Endodermal cell (in vitro differentiated cells): ENCODE measurements around the gene HS1BP3. TPM values are rescaled to one million over a fixed set of nuclear protein-coding genes. Genes with fewer than 3 reads are reported as not detected.
A peak's percentile ranks its signal among the peaks of the same experiment; 100 is the strongest.

ENCODE experiments used
- DNase-seq: peaks from one replicate; pipeline ENCODE4 v3.0.0-alpha.2; 2017
- H3K27ac ChIP-seq: 2 replicates; pipeline ENCODE4 v1.5.1; 2013; ENCODE audit warnings: mild to moderate bottlenecking, low read depth, low read length, moderate library complexity
- H3K27me3 ChIP-seq: 2 replicates; pipeline ENCODE4 v1.6.1; 2013; ENCODE audit warnings: mild to moderate bottlenecking, low read length, moderate library complexity; ENCODE audit not compliant: insufficient read depth, control insufficient read depth, poor library complexity, severe bottlenecking
- H3K36me3 ChIP-seq: 2 replicates; pipeline ENCODE4 v1.7.0; 2013; ENCODE audit warnings: mild to moderate bottlenecking, low read length, moderate library complexity; ENCODE audit not compliant: control insufficient read depth, insufficient read depth
- H3K4me1 ChIP-seq: one replicate; pipeline ENCODE4 v1.7.0; 2013; ENCODE audit warnings: low read length; ENCODE audit not compliant: control insufficient read depth, insufficient read depth
- H3K4me3 ChIP-seq: 2 replicates; pipeline ENCODE4 v1.5.1; 2013; ENCODE audit warnings: mild to moderate bottlenecking, low read length, moderate library complexity
- H3K9ac ChIP-seq: 2 replicates; pipeline ENCODE4 v1.6.1; 2013; ENCODE audit warnings: mild to moderate bottlenecking, low read length, moderate library complexity; ENCODE audit not compliant: poor library complexity, severe bottlenecking; ENCODE audit errors: extremely low read depth
- H3K9me3 ChIP-seq: 2 replicates; pipeline ENCODE4 v1.6.1; 2013; ENCODE audit warnings: mild to moderate bottlenecking, low read length, moderate library complexity; ENCODE audit not compliant: control insufficient read depth
- H3K27ac Mint-ChIP-seq: 2 replicates; pipeline ENCODE4 v1.8.0; 2020; ENCODE audit warnings: mixed read lengths
- H3K27me3 Mint-ChIP-seq: 2 replicates; pipeline ENCODE4 v1.8.0; 2021; ENCODE audit warnings: mild to moderate bottlenecking, mixed read lengths; ENCODE audit not compliant: insufficient read depth
- H3K36me3 Mint-ChIP-seq: 2 replicates; pipeline ENCODE4 v1.8.0; 2020; ENCODE audit warnings: low read depth, mixed read lengths
- H3K4me1 Mint-ChIP-seq: 2 replicates; pipeline ENCODE4 v1.8.0; 2020; ENCODE audit warnings: mixed read lengths
- H3K4me3 Mint-ChIP-seq: 2 replicates; pipeline ENCODE4 v1.8.0; 2020; ENCODE audit warnings: mild to moderate bottlenecking, moderate library complexity, mixed read lengths
- H3K9me3 Mint-ChIP-seq: 2 replicates; pipeline ENCODE4 v1.8.0; 2020; ENCODE audit warnings: mild to moderate bottlenecking, mixed read lengths
- CTCF ChIP-seq: fragments of 200-600 bp; sonication (generic); conservative IDR thresholded peaks from 2 replicates; pipeline ENCODE4 v1.5.0; 2021; ENCODE audit warnings: antibody characterized with exemption, mild to moderate bottlenecking
- WGBS, 2 experiments: methylation state at CpG; one replicate each; pipeline versions ENCODE4 v1.1.5 to v1.1.7; 2013; ENCODE audit warnings: missing lambda C conversion rate in 2 of 2, mixed read lengths in 1 of 2; ENCODE audit not compliant: insufficient coverage in 1 of 2, insufficient read length in 1 of 2; 5-methylcytosine and 5-hydroxymethylcytosine counted together
- total RNA-seq, 2 donors: library from RNA; stranded (reverse); fragmentation: NEBNext Ultra II Directional in 1 of 2; extraction: Animal tissue kit (Norgen Biotek cat#: 25700) in 1 of 2; gene quantifications; 2 replicates in 1 of 2; 3 replicates in 1 of 2; pipeline ENCODE4 v1.2.1, GENCODE V29; 2021

HS1BP3 gene
- total RNA-seq, 2 donors from 2014 or later, result 23.0 to 26.2 TPM

DNA sequence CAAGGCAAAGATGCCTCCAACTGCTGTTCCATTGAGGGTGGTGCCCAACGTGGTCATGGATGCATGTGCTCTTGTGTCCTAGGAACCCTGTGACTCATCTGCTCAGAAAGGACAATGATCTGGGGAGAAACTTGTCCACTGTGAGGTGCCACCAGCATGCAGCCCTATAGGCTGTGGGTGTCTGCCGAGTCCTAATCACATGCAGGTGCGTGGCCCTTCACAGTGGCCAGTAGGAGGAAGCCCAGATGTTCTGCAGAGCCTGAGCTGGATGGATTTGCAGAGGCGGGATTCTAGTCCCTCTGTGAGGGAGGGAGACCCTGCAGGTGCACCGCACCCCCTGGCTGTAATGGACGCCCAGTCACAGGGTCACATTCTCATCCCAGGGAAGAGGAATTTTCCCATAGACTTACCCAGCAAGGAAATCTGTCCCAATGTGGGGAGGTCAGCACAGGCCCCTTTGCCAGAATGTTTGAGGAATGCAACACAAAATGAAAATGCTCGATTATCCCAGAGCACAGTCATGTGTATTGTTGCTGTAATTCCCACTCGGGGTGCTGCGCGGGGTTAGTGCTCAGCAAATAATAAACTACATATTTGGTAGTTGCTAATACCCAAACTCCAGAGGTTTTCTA is 30.0 kb upstream of the HS1BP3 start:
- no peak overlapping the region for H3K27ac Mint-ChIP-seq
- H3K36me3 Mint-ChIP-seq, result peaks cover 16% of the 10 kb centered on the region
- peaks cover 3% of the 10 kb centered on the region for H3K4me1 Mint-ChIP-seq
- H3K27ac ChIP-seq, result no peak overlapping the region
- H3K4me3 Mint-ChIP-seq, result no peak overlapping the region
- H3K9me3 Mint-ChIP-seq, result no peaks in the 10 kb centered on the region
- TF ChIP-seq CTCF, result no peak
- no peak overlapping the region for H3K4me3 ChIP-seq
- DNase-seq, result peak; percentile 41
- no peak overlapping the region for H3K9ac ChIP-seq
- peaks cover 36% of the 10 kb centered on the region for H3K36me3 ChIP-seq
- no peaks in the 10 kb centered on the region for H3K9me3 ChIP-seq
- no peaks in the 10 kb centered on the region for H3K4me1 ChIP-seq
- H3K27me3 ChIP-seq, result no peaks in the 10 kb centered on the region
- H3K27me3 Mint-ChIP-seq, result no peaks in the 10 kb centered on the region
- 94 to 100% methylated on average over 3 to 10 of the region's 10 CpGs for WGBS, 2 experiments

- no peaks in the 10 kb centered on the region for H3K9me3 Mint-ChIP-seq
- no peak overlapping the region for H3K9ac ChIP-seq
- peaks cover 5% of the 10 kb centered on the region for H3K4me1 Mint-ChIP-seq
- peaks cover 12% of the 10 kb centered on the region for H3K27me3 ChIP-seq
- H3K27ac ChIP-seq, result no peak overlapping the region
- no peak overlapping the region for H3K4me3 ChIP-seq
- peaks cover 13% of the 10 kb centered on the region for H3K27me3 Mint-ChIP-seq
- H3K9me3 ChIP-seq, result no peaks in the 10 kb centered on the region
- peaks cover 12% of the 10 kb centered on the region for H3K36me3 Mint-ChIP-seq
- DNase-seq, result no peak
- H3K4me1 ChIP-seq, result no peaks in the 10 kb centered on the region
- WGBS, 2 experiments, result 86 to 96% methylated on average over 1 to 2 of the region's 2 CpGs
- H3K27ac Mint-ChIP-seq, result no peak overlapping the region
- TF ChIP-seq CTCF, result no peak
- H3K36me3 ChIP-seq, result peaks cover 17% of the 10 kb centered on the region
- no peak overlapping the region for H3K4me3 Mint-ChIP-seq
These were observed 27.9 kb upstream of the HS1BP3 start for GRCh38 chr2:20678780-20679179.

- Mint-ChIP-seq H3K9me3 (no peaks in the 10 kb centered on the region), H3K4me1 (peaks cover 5% of the 10 kb centered on the region), H3K36me3 (peaks cover 11% of the 10 kb centered on the region), H3K4me3 (no peak overlapping the region), H3K27me3 (peaks cover 15% of the 10 kb centered on the region), H3K27ac (no peak overlapping the region)
- Histone ChIP-seq H3K36me3 (peaks cover 10% of the 10 kb centered on the region), H3K9ac (no peak overlapping the region), H3K27ac (no peak overlapping the region), H3K27me3 (peaks cover 20% of the 10 kb centered on the region), H3K9me3 (no peaks in the 10 kb centered on the region), H3K4me1 (no peaks in the 10 kb centered on the region), H3K4me3 (no peak overlapping the region)
- WGBS, 2 experiments, result 94% methylated on average over 1 of the region's 1 CpG; no CpG with 5 or more reads in 1 of the 2 experiments
- no peak for TF ChIP-seq CTCF
- no peak for DNase-seq
These were observed 27.1 kb upstream of the HS1BP3 start for GRCh38 chr2:20678086-20678395.
